SJSA1 (cell line): ENCODE results near the gene BTBD9. TPM values are rescaled to one million over a fixed set of nuclear protein-coding genes. Genes with fewer than 3 reads are reported as not detected.
"Not testable (repeated sequence)": the region's sequence is repeated elsewhere in the genome, so short reads cannot be mapped to it uniquely, and the experiment has no call there.

Experiments
- DNase-seq, 2 experiments: peaks; one replicate each; pipeline ENCODE4 v3.0.0-alpha.2; 2015 to 2020; ENCODE audit warnings: low spot score in 2 of 2, low read depth in 1 of 2
- H3K27ac ChIP-seq: fragments of 250-450 bp; sonication (Bioruptor Pico); 2 replicates; pipeline ENCODE4 v1.5.1; 2020; ENCODE audit warnings: mild to moderate bottlenecking, moderate library complexity
- H3K27me3 ChIP-seq: fragments of 250-450 bp; sonication (Bioruptor Pico); replicated peaks from 2 replicates; pipeline ENCODE4 v1.5.1; 2020; ENCODE audit warnings: mild to moderate bottlenecking, moderate library complexity
- H3K36me3 ChIP-seq: fragments of 250-450 bp; sonication (Bioruptor Pico); 2 replicates; pipeline ENCODE4 v1.5.1; 2020; ENCODE audit warnings: mild to moderate bottlenecking
- H3K4me1 ChIP-seq: fragments of 250-450 bp; sonication (Bioruptor Pico); replicated peaks from 2 replicates; pipeline ENCODE4 v1.6.1; 2021; ENCODE audit warnings: mild to moderate bottlenecking
- H3K4me3 ChIP-seq: fragments of 250-450 bp; sonication (Bioruptor Pico); 2 replicates; pipeline ENCODE4 v1.5.1; 2020; ENCODE audit warnings: mild to moderate bottlenecking
- H3K9me3 ChIP-seq: fragments of 250-450 bp; sonication (Bioruptor Pico); replicated peaks from 2 replicates; pipeline ENCODE4 v1.5.1; 2020; ENCODE audit warnings: mild to moderate bottlenecking
- total RNA-seq: library from RNA; depleted of rRNA; stranded (reverse); fragments of >200 nt; shearing (Covaris generic); gene quantifications from 2 replicates; pipeline ENCODE4 v1.2.3, GENCODE V29; 2014; rRNA removed

BTBD9 gene
- total RNA-seq, 1 experiment from 2014 or later, result 8.5 TPM

DNA sequence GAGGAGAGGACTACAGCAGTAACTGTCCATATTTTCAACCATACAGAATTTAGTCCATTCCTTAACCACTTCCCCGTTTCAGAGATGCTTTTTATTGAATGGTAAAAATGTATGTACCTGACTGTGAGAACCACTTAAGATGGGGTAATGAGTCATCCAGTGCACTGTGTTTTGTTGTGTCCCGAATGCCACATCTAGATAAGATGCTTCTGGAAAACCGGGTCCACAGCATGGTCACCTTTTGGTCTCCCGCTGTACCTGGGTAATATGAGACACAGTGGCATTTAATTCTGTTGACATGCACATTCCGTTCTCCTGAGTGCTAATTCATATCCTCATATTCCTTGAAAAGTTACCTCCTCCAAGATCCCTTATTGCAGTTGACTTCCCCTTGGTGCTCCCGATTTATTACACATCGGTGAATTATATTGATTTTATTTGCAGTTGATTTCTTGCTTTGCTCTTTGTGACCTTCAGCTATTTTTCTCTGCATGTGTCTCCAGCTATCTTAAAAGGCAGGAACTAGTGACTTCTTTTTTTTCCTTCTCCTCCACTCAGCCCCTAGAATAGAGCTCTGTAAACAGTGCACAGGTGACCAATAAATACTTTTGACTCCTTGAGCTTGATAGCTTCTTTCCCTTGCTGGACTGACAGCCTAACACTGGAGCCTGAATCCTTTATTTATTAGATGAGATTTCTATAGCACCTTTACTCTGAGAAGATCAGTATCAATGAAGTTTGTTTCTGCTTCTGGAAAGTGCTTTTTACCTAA lies 505.6 kb downstream of the BTBD9 start:
- peaks cover 19% of the 10 kb centered on the region for H3K36me3 ChIP-seq
- H3K4me3 ChIP-seq, result no peak overlapping the region
- no peaks in the 10 kb centered on the region for H3K4me1 ChIP-seq
- H3K27ac ChIP-seq, result no peak overlapping the region
- no peaks in the 10 kb centered on the region for H3K9me3 ChIP-seq
- no peak for DNase-seq
- no peaks in the 10 kb centered on the region for H3K27me3 ChIP-seq

- DNase-seq, result peak in 1 of 2 experiments; percentile 7
- Histone ChIP-seq H3K9me3 (0 out of 2 replicates have a peak, but pooled peaks cover 2% of the 10 kb centered on the region), H3K36me3 (peaks cover 11% of the 10 kb centered on the region; the same call in 1 of the 2 replicates), H3K27ac (no peak overlapping the region), H3K27me3 (no peaks in the 10 kb centered on the region), H3K4me1 (no peaks in the 10 kb centered on the region), H3K4me3 (no peak overlapping the region)
Observed at GRCh38 chr6:38131527-38131965, 508.2 kb downstream of the BTBD9 start.

DNA sequence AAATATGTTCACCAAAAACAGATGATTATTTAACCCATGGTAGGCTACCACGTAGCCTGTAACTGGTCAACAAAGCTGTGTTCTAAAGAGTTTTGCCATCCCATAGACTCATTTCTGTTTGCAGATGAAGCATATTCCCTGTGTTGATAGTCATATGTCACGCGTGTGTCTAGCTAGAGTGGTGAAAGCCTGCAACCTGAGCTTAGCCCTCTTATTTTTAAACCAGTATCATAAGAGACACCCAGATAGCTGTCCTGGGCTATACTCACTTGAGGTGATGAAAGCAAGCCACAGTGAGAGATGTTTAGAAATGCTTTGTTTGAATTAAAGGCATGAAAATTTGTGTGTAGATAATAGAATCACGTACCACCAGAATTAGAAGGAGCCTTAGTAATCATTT lies 512.4 kb downstream of the BTBD9 start:
- H3K27ac ChIP-seq, result no peak overlapping the region
- 0 out of 2 replicates have a peak, but pooled peaks cover 6% of the 10 kb centered on the region for H3K9me3 ChIP-seq
- DNase-seq, result no peak
- peaks cover 7% of the 10 kb centered on the region for H3K36me3 ChIP-seq
- H3K4me3 ChIP-seq, result no peak overlapping the region
- H3K4me1 ChIP-seq, result no peaks in the 10 kb centered on the region
- H3K27me3 ChIP-seq, result no peaks in the 10 kb centered on the region

DNA sequence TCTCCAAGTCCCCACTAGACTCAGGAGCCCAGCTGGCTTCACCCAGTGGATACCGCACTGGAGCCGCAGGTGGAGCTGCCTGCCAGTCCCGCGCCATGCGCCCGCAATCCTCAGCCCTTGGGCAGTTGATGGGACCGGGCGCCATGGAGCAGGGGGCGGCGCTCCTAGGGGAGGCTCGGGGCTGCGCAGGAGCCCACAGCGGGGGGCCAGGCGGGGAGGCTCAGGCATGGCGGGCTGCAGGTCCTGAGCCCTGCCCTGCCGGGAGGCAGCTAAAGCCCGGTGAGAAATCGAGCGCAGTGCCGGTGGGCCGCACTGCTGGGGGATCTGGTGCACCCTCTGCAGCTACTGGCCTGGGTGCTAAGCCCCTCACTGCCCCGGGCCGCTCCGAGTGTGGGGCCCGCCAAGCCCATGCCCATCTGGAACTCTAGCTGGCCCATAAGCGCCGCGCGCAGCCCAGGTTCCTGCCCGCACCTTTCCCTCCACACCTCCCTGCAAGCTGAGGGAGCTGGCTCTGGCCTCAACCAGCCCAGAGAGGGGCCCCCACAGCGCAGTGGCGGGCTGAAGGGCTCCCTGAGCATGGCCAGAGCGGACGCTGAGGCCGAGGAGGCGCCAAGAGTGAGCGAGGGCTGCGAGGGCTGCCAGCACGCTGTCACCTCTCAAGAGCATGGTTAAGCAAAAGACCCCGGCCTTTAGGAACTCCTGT lies 515.4 kb downstream of the BTBD9 start:
- not testable (repeated sequence) for H3K27ac ChIP-seq, H3K4me3 ChIP-seq, DNase-seq, H3K27me3 ChIP-seq, H3K9me3 ChIP-seq, H3K4me1 ChIP-seq
- H3K36me3 ChIP-seq, result peaks cover 28% of the 10 kb centered on the region

DNA sequence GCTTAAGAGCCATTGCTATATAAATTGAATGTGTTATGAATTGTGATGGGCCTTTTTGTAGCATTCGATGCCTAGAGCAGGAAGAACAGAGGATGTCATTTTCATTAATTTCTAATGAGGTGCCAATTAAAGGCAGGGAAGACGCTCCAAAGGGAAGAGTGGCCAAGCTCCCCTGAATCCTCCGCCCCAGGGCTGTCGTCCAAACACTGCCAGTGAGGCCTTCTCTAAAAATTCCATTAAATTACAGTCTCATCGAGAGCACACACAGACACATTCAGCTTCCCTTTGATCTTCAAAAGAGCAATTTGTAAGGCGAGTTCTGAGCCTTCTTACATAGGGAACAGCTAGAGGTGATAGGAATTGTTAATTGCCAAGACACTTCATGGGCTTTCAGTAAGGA lies 520.2 kb downstream of the BTBD9 start:
- DNase-seq, result no peak
- Histone ChIP-seq H3K4me3 (no peak overlapping the region), H3K27ac (no peak overlapping the region), H3K4me1 (no peaks in the 10 kb centered on the region), H3K9me3 (no peaks in the 10 kb centered on the region), H3K36me3 (peaks cover 33% of the 10 kb centered on the region), H3K27me3 (no peaks in the 10 kb centered on the region)

DNA sequence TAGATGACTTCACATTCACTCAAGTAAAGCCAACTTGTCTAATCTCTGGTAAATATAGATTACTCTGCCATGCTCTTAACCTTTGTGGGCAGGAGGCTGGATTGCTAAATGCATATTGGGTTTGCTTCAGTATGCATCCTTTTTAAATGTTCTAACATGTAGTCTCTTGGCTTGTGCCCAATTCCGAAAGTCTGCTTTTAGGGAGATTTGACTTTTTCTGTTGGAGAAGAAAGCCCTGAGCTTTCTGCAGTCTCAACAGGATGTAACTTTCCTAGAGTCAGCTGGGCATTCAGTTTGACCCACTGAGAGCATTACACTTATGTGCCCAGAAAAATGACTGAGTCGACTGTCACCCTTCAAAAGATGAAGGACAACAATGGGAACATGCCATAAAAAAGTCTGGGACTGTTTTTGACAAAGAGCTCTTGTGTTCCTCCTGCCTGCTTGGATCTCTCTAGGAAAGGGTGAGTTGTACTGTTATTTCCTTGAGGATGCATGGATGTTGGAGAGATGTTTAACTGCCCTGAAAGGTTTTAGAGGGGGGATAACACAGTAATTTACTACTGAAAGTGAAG lies 520.9 kb downstream of the BTBD9 start:
- Histone ChIP-seq H3K27me3 (no peaks in the 10 kb centered on the region), H3K9me3 (no peaks in the 10 kb centered on the region), H3K27ac (no peak overlapping the region), H3K4me1 (no peaks in the 10 kb centered on the region), H3K36me3 (peaks cover 33% of the 10 kb centered on the region), H3K4me3 (no peak overlapping the region)
- no peak for DNase-seq

Other genes with a start within 250 kb of the BTBD9 start
- 254 and 295 TPM in 2 replicates for gene GLO1, start 63.2 kb upstream of the BTBD9 start, total RNA-seq
- gene DNAH8, start 75.4 kb upstream of the BTBD9 start, total RNA-seq, result not detected in 2 replicates